K562 (cell line): Measurements from ENCODE around the gene CCDC85B. TPM values are rescaled to one million over a fixed set of nuclear protein-coding genes. Genes with fewer than 3 reads are reported as not detected.

ENCODE experiments used
- BCOR ChIP-seq: fragments of 450-650 bp; IDR thresholded peaks from 2 replicates; pipeline ENCODE4 v1.6.1; 2016
- E4F1 ChIP-seq: fragments of 250-450 bp; sonication (Bioruptor Pico); IDR thresholded peaks from 2 replicates; pipeline ENCODE4 v1.5.0; 2021; ENCODE audit warnings: mild to moderate bottlenecking, borderline replicate concordance
- EHMT2 ChIP-seq: fragments of 450-650 bp; IDR thresholded peaks from 2 replicates; pipeline ENCODE4 v1.6.1; 2018; ENCODE audit warnings: antibody characterized with exemption
- GATAD2B ChIP-seq: fragments of 450-650 bp; IDR thresholded peaks from 2 replicates; pipeline ENCODE4 v1.6.1; 2017; ENCODE audit warnings: mild to moderate bottlenecking, borderline replicate concordance
- HDAC2 ChIP-seq: fragments of 450-650 bp; IDR thresholded peaks from 2 replicates; pipeline ENCODE4 v1.6.1; 2016; ENCODE audit warnings: mild to moderate bottlenecking
- HMGN3 ChIP-seq: IDR thresholded peaks from 2 replicates; pipeline ENCODE4 v1.6.1; 2011; ENCODE audit warnings: borderline replicate concordance, low read depth, mild to moderate bottlenecking, mixed read lengths, low read length; ENCODE audit not compliant: insufficient read length; ENCODE audit errors: extremely low read depth
- MED1 ChIP-seq: sonication (generic); formaldehyde crosslinking; IDR thresholded peaks from 2 replicates; pipeline ENCODE4 v1.8.1; 2023; ENCODE audit warnings: missing genetic modification reagents, borderline replicate concordance
- NEUROD1 ChIP-seq: fragments of 150-350 bp; IDR thresholded peaks from 2 replicates; pipeline ENCODE4 v1.6.1; 2014; ENCODE audit warnings: borderline replicate concordance, low read length, low read depth; ENCODE audit not compliant: partially characterized antibody
- TAL1 ChIP-seq: fragments of 450-650 bp; IDR thresholded peaks from 2 replicates; pipeline ENCODE4 v1.6.1; 2016; ENCODE audit warnings: mild to moderate bottlenecking
- TCFL5 ChIP-seq: fragments of 250-450 bp; sonication (Bioruptor Pico); conservative IDR thresholded peaks from 2 replicates; pipeline ENCODE4 v1.6.1; 2021; ENCODE audit warnings: mild to moderate bottlenecking, moderate library complexity, matching md5 sums
- TRIM25 ChIP-seq: fragments of 450-650 bp; IDR thresholded peaks from 2 replicates; pipeline ENCODE4 v1.7.0; 2016; ENCODE audit warnings: borderline replicate concordance
- XRCC3 ChIP-seq: fragments of 450-650 bp; IDR thresholded peaks from 2 replicates; pipeline ENCODE4 v1.6.1; 2017; ENCODE audit warnings: mild to moderate bottlenecking, moderate library complexity
- ZNF121 ChIP-seq: sonication (generic); formaldehyde crosslinking; conservative IDR thresholded peaks from 2 replicates; pipeline ENCODE4 v1.8.0; 2022; ENCODE audit warnings: missing genetic modification reagents
- ZNF407 ChIP-seq: fragments of 450-650 bp; IDR thresholded peaks from 2 replicates; pipeline ENCODE4 v1.6.1; 2016; ENCODE audit warnings: low read depth
- ZNF644 ChIP-seq: fragments of 200-800 bp; sonication (Bioruptor generic); IDR thresholded peaks from 2 replicates; pipeline ENCODE4 v1.6.1; 2016; ENCODE audit warnings: low read depth, missing genetic modification characterization, missing compliant biosample characterization
- polyA plus RNA-seq, 8 experiments: library from polyadenylated mRNA; depleted of rRNA in 4 of 8; stranded (reverse) in 5 of 8; unstranded in 3 of 8; fragments of >200 nt; fragmentation: Nextera tagmentation in 2 of 8; fragmentation: Illumina TruSeq in 1 of 8; extraction: Ambion mirVana in 2 of 8; extraction: Trizol in 1 of 8; gene quantifications; 2 replicates each; pipeline versions ENCODE4 v1.2.1 to v1.2.3, GENCODE V29; 2011 to 2014; ENCODE audit warnings: inconsistent platforms in 1 of 8, missing spikeins in 1 of 8
- total RNA-seq, 7 experiments: library from RNA; depleted of rRNA in 6 of 7; stranded (reverse); fragments of >200 nt in 6 of 7; fragmentation: Illumina TruSeq in 2 of 7; extraction: Trizol in 2 of 7; gene quantifications; 2 replicates each; pipeline versions ENCODE4 v1.2.1 to v1.2.3, GENCODE V29; 2011 to 2021; ENCODE audit warnings: low replicate concordance in 1 of 7

CCDC85B gene
- total and polyA plus RNA-seq, 9 of the 15 experiments (the other 6 are each of a cell fraction or from before 2014, with no cell fraction given), result 0.14 to 138 (median 6.2) TPM

GRCh38 chr11:65899356-65900124 is 9.1 kb downstream of the CCDC85B start (continued):
- TF ChIP-seq ZNF121 (CRISPR knock-in tag) (no peak), BCOR (peak; percentile 57; the same call in 1 of the 2 replicates), ZNF644 (tag) (no peak), XRCC3 (no peak), HMGN3 (peak; percentile 95), HDAC2 (peak; percentile 68), E4F1 (CRISPR knock-in tag) (no peak), MED1 (CRISPR knock-in tag) (no peak), TAL1 (no peak), GATAD2B (no peak; the same call in 1 of the 2 replicates), EHMT2 (no peak), TRIM25 (no peak), TCFL5 (CRISPR knock-in tag) (no peak), NEUROD1 (peak; percentile 76), ZNF407 (no peak)
